ENCODE results near the gene BAIAP2L1.

GRCh38 chr7:98305951-98306535 is 94.8 kb downstream of the BAIAP2L1 start:
- TF ChIP-seq CTCF (IDR thresholded peaks at IDR 0.05) (no peak), POLR2A (IDR thresholded peaks at IDR 0.05) (no peak)

Data from right lobe of liver (tissue), 4 donors.